ENCODE results near the gene RPP25L.

Gene RPP25L

GRCh38 chr9:34634551-34635248, 22.8 kb upstream of the RPP25L start:
- peaks cover 40% of the 10 kb centered on the region for H3K4me1 ChIP-seq (ENCODE audit: control insufficient read depth, insufficient read depth, low read length)
- no peak overlapping the region for H3K4me3 ChIP-seq (ENCODE audit: low read length)
- H3K36me3 ChIP-seq (ENCODE audit: control insufficient read depth, insufficient read depth, low read length): no peaks in the 10 kb centered on the region
- peaks cover 19% of the 10 kb centered on the region for H3K27me3 ChIP-seq (ENCODE audit: control insufficient read depth, insufficient read depth, low read length)
- H3K9ac ChIP-seq (ENCODE audit: low read length): no peak overlapping the region
- no peaks in the 10 kb centered on the region for H3K9me3 ChIP-seq (ENCODE audit: control insufficient read depth, low read length)

GRCh38 chr9:34633851-34634550, 22.1 kb upstream of the RPP25L start:
- peaks cover 40% of the 10 kb centered on the region for H3K4me1 ChIP-seq (ENCODE audit: control insufficient read depth, insufficient read depth, low read length)
- no peak overlapping the region for H3K9ac ChIP-seq (ENCODE audit: low read length)
- no peaks in the 10 kb centered on the region for H3K9me3 ChIP-seq (ENCODE audit: control insufficient read depth, low read length)
- H3K36me3 ChIP-seq (ENCODE audit: control insufficient read depth, insufficient read depth, low read length): no peaks in the 10 kb centered on the region
- no peak overlapping the region for H3K4me3 ChIP-seq (ENCODE audit: low read length)
- H3K27me3 ChIP-seq (ENCODE audit: control insufficient read depth, insufficient read depth, low read length): peaks cover 26% of the 10 kb centered on the region

- Histone ChIP-seq H3K4me3 (ENCODE audit: low read length) (no peak overlapping the region), H3K9ac (ENCODE audit: low read length) (no peak overlapping the region), H3K27me3 (ENCODE audit: control insufficient read depth, insufficient read depth, low read length) (peaks cover 33% of the 10 kb centered on the region), H3K9me3 (ENCODE audit: control insufficient read depth, low read length) (no peaks in the 10 kb centered on the region), H3K36me3 (ENCODE audit: control insufficient read depth, insufficient read depth, low read length) (no peaks in the 10 kb centered on the region), H3K4me1 (ENCODE audit: control insufficient read depth, insufficient read depth, low read length) (peaks cover 38% of the 10 kb centered on the region)
Observed at GRCh38 chr9:34633166-34633565, 21.3 kb upstream of the RPP25L start.

GRCh38 chr9:34630402-34631154, 18.7 kb upstream of the RPP25L start:
- Histone ChIP-seq H3K36me3 (ENCODE audit: control insufficient read depth, insufficient read depth, low read length) (no peaks in the 10 kb centered on the region), H3K27me3 (ENCODE audit: control insufficient read depth, insufficient read depth, low read length) (peaks cover 59% of the 10 kb centered on the region), H3K4me1 (ENCODE audit: control insufficient read depth, insufficient read depth, low read length) (peaks cover 23% of the 10 kb centered on the region), H3K4me3 (ENCODE audit: low read length) (no peak overlapping the region), H3K9me3 (ENCODE audit: control insufficient read depth, low read length) (no peaks in the 10 kb centered on the region), H3K9ac (ENCODE audit: low read length) (no peak overlapping the region)

GRCh38 chr9:34629491-34629808, 17.6 kb upstream of the RPP25L start:
- Histone ChIP-seq H3K4me3 (ENCODE audit: low read length) (no peak overlapping the region), H3K4me1 (ENCODE audit: control insufficient read depth, insufficient read depth, low read length) (peaks cover 22% of the 10 kb centered on the region), H3K9ac (ENCODE audit: low read length) (no peak overlapping the region), H3K36me3 (ENCODE audit: control insufficient read depth, insufficient read depth, low read length) (no peaks in the 10 kb centered on the region), H3K9me3 (ENCODE audit: control insufficient read depth, low read length) (no peaks in the 10 kb centered on the region), H3K27me3 (ENCODE audit: control insufficient read depth, insufficient read depth, low read length) (peaks cover 69% of the 10 kb centered on the region)

GRCh38 chr9:34628656-34629490, 17.0 kb upstream of the RPP25L start, which contains the start of gene ARID3C:
Gene ARID3C (minus strand): TSS chr9:34629066. CDS start chr9:34628014, 1,052 bp downstream.
- H3K9me3 ChIP-seq (ENCODE audit: control insufficient read depth, low read length): no peaks in the 10 kb centered on the region
- H3K36me3 ChIP-seq (ENCODE audit: control insufficient read depth, insufficient read depth, low read length): no peaks in the 10 kb centered on the region
- H3K27me3 ChIP-seq (ENCODE audit: control insufficient read depth, insufficient read depth, low read length): peaks cover 75% of the 10 kb centered on the region
- no peak within 1 kb of the TSS for H3K4me3 ChIP-seq (ENCODE audit: low read length)
- no peak within 1 kb of the TSS for H3K9ac ChIP-seq (ENCODE audit: low read length)
- H3K4me1 ChIP-seq (ENCODE audit: control insufficient read depth, insufficient read depth, low read length): peaks cover 22% of the 10 kb centered on the region

- H3K27me3 ChIP-seq (ENCODE audit: control insufficient read depth, insufficient read depth, low read length): peaks cover 84% of the 10 kb centered on the region
- no peaks in the 10 kb centered on the region for H3K36me3 ChIP-seq (ENCODE audit: control insufficient read depth, insufficient read depth, low read length)
- H3K4me1 ChIP-seq (ENCODE audit: control insufficient read depth, insufficient read depth, low read length): peaks cover 22% of the 10 kb centered on the region
- no peak overlapping the region for H3K4me3 ChIP-seq (ENCODE audit: low read length)
- H3K9ac ChIP-seq (ENCODE audit: low read length): no peak overlapping the region
- H3K9me3 ChIP-seq (ENCODE audit: control insufficient read depth, low read length): no peaks in the 10 kb centered on the region
Observed at GRCh38 chr9:34627716-34628655, 16.1 kb upstream of the RPP25L start.

- no peak overlapping the region for H3K4me3 ChIP-seq (ENCODE audit: low read length)
- peaks cover 86% of the 10 kb centered on the region for H3K27me3 ChIP-seq (ENCODE audit: control insufficient read depth, insufficient read depth, low read length)
- no peaks in the 10 kb centered on the region for H3K9me3 ChIP-seq (ENCODE audit: control insufficient read depth, low read length)
- H3K9ac ChIP-seq (ENCODE audit: low read length): no peak overlapping the region
- H3K36me3 ChIP-seq (ENCODE audit: control insufficient read depth, insufficient read depth, low read length): no peaks in the 10 kb centered on the region
- peaks cover 18% of the 10 kb centered on the region for H3K4me1 ChIP-seq (ENCODE audit: control insufficient read depth, insufficient read depth, low read length)
Observed at GRCh38 chr9:34625186-34625486, 13.2 kb upstream of the RPP25L start.

GRCh38 chr9:34624475-34625185, 12.7 kb upstream of the RPP25L start:
- Histone ChIP-seq H3K9ac (ENCODE audit: low read length) (no peak overlapping the region), H3K27me3 (ENCODE audit: control insufficient read depth, insufficient read depth, low read length) (peaks cover 81% of the 10 kb centered on the region), H3K4me3 (ENCODE audit: low read length) (no peak overlapping the region), H3K9me3 (ENCODE audit: control insufficient read depth, low read length) (no peaks in the 10 kb centered on the region), H3K4me1 (ENCODE audit: control insufficient read depth, insufficient read depth, low read length) (peaks cover 19% of the 10 kb centered on the region), H3K36me3 (ENCODE audit: control insufficient read depth, insufficient read depth, low read length) (no peaks in the 10 kb centered on the region)

GRCh38 chr9:34623374-34624235, 11.7 kb upstream of the RPP25L start:
- no peak overlapping the region for H3K9ac ChIP-seq (ENCODE audit: low read length)
- H3K4me1 ChIP-seq (ENCODE audit: control insufficient read depth, insufficient read depth, low read length): peaks cover 22% of the 10 kb centered on the region
- no peak overlapping the region for H3K4me3 ChIP-seq (ENCODE audit: low read length)
- peaks cover 72% of the 10 kb centered on the region for H3K27me3 ChIP-seq (ENCODE audit: control insufficient read depth, insufficient read depth, low read length)
- no peaks in the 10 kb centered on the region for H3K9me3 ChIP-seq (ENCODE audit: control insufficient read depth, low read length)
- no peaks in the 10 kb centered on the region for H3K36me3 ChIP-seq (ENCODE audit: control insufficient read depth, insufficient read depth, low read length)

Measured in mucosa of stomach (tissue), 1 donor.